GM21717 (cell line): ENCODE data around the gene NOS1.
"Not testable (repeated sequence)": the region's sequence is repeated elsewhere in the genome, so short reads cannot be mapped to it uniquely, and the experiment has no call there.

ENCODE experiments used
- ATAC-seq: cut with Tn5 transposase; IDR thresholded peaks from one replicate; pipeline ENCODE4 v1.9.1; 2021; ENCODE audit warnings: mild to moderate bottlenecking, moderate library complexity; ENCODE audit not compliant: unreplicated experiment

NOS1 gene

GRCh38 chr12:117273091-117273490, 88.3 kb downstream of the NOS1 start:
- ATAC-seq = no peak

DNA sequence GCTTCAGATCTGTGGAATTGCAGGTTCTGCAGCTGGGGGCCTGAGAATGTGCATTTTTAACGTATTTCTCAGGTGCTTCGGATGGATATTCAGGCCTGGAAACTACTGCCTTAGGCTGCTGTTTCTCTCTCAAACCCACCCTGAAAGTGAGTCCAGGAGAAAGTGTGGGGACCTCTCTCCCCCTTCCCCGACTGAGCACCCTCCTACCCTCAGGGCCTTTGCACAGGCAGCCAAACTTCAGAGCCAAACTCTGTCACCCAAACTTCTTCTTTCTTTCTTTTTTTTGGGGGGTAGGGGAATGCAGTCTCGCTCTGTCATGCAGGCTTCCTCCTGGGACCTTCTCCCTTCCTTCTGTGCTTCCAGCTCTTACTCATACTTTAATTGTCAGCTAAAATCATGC, 88.7 kb downstream of the NOS1 start:
- ATAC-seq = no peak

DNA sequence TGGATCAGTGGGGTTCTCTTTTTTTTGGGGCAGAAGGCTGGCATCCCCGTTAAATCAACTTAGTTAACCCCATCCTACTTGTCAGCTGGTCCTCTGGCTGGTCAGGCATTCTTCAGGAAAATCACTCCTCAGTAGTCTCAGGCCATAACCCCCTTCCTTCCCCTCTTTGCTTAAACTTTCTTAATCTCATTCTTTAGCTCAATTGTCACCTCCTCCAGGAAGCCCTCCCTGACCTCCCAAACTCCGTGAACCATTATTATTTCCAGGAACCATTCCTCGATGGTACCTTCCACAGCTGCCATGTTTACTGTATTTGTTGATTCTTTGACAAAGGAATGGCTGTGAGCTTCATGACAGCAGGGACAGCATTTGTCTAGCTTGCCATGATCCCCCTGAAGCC, 98.7 kb downstream of the NOS1 start:
- no peak for ATAC-seq

GRCh38 chr12:117261247-117261646, 100.2 kb downstream of the NOS1 start:
- ATAC-seq = no peak

DNA sequence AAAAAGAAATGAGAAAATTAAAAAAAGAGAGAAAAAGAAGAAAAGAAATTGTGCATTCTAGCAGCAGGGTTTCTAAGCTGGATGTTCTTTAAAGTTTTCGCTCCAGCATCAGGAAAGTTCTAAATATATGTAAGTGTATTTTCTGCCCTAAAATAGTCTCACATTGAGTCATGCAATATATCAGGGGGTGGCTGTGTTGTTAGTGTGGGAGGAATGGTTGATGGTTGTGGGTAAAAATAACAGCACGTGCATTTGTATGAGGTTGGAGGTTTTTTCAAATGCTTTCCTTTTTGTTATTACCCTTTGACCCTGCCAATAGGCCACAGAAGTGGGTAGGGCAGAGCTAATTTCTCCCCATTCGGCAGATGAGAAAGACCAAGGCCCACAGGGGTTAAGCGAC, 106.0 kb downstream of the NOS1 start:
- no peak for ATAC-seq

DNA sequence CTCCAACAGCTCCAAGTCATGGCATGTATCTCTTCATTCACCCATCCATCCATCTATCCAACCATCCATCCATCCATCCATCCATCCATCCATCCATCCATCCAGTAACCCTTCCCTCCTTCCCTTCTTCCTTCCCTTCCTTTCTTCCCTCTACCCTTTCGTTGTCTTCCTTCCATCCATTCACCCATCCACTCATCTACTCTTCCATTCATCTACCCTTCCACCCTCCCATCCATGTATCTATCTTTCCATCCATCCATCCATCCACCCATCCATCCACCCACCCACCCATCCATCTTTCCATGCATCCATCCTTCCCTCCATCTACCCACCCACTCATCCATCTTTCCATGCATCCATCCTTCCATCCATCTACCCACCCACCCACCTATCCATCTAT, 117.9 kb downstream of the NOS1 start:
- no peak for ATAC-seq

DNA sequence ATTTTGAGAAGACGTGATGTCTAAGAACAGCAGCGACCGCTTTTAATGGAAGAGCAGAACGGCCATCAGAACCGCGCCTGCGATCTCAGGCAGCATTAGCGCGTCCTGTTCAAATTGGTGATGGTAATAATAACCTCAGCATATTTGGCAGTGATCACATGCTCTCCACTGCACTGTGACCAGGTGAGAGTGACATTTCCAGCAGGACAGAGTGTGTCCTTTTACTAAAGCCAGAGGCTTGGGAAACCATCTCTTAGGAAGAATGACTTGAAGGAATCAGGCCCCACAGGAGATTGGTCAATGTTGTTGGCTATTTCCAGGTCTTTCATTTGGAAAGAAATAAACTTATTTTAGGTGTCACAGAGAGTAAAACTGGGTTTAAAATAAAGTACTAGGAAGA, 119.7 kb downstream of the NOS1 start:
- ATAC-seq = no peak

- no peak for ATAC-seq
Observed at GRCh38 chr12:117240081-117240755, 121.2 kb downstream of the NOS1 start.

- no peak for ATAC-seq
Observed at GRCh38 chr12:117236456-117237001, 124.9 kb downstream of the NOS1 start.

GRCh38 chr12:117235261-117235660, 126.2 kb downstream of the NOS1 start:
- no peak for ATAC-seq

- ATAC-seq = no peak
Observed at GRCh38 chr12:117234441-117234840, 127.0 kb downstream of the NOS1 start.

GRCh38 chr12:117231750-117232149, 129.7 kb downstream of the NOS1 start:
- ATAC-seq = no peak

- ATAC-seq = no peak
Observed at GRCh38 chr12:117228239-117228638, 133.2 kb downstream of the NOS1 start.

GRCh38 chr12:117227000-117227653, 134.3 kb downstream of the NOS1 start:
- no peak for ATAC-seq

- no peak for ATAC-seq
Observed at GRCh38 chr12:117226505-117226904, 134.9 kb downstream of the NOS1 start.

DNA sequence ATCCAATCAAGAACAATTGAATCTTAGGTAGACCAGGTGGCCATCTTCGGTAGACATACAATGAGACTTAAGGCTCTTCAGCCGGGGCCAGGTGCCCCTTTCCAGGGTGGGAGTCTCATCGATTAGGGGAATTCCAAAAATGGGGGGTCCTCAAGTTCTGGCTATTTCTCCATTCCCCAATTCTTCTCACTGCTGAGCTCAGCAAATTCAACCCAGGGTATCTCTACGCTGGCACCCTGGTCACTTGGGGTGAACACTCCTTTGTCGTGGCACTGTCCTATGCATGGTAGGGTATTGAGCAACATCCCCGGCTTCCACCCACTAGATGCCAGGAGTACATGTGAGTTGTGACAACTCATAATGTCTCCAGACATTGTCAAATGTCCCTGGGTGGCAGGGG, 136.2 kb downstream of the NOS1 start:
- no peak for ATAC-seq

DNA sequence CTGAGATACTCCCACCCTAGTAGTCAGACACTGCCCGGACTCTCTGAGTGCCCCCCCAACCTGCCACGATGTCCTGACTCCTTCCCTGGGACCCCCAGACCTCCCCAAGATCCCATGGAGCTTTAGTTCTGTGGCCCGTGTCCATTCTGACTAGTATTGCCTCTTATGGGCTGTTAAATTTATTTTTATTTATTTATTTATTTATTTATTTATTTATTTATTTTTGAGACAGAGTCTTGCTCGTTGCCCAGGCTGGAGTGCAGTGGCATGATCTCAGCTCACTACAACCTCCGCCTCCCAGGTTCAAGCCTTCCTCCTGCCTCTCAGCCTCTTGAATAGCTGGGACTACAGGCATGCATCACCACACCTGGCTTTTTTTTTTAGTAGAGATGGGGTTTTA, 140.5 kb downstream of the NOS1 start:
- not testable (repeated sequence) for ATAC-seq

GRCh38 chr12:117218149-117218548, 143.3 kb downstream of the NOS1 start:
- ATAC-seq = no peak

- ATAC-seq = no peak
Observed at GRCh38 chr12:117216686-117217085, 144.7 kb downstream of the NOS1 start.

DNA sequence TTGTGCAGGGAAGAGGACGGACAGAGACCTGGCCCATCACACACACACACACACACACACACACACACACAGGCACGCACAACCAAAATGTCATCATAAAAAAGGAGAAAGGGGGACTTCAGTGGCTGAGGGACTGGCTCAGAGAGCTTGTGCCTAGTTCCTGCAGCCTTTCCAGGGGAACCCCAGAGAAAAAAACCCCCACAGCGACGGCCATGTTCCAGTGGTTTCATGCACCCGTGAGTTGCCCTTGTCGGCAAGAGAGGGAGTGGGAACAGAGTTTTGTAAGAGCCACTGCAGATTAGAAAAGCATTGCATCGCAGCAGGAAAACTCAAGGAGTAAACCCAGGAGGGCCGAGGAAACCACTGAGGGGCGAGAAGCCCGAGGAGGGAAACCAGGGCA, 146.6 kb downstream of the NOS1 start:
- no peak for ATAC-seq

DNA sequence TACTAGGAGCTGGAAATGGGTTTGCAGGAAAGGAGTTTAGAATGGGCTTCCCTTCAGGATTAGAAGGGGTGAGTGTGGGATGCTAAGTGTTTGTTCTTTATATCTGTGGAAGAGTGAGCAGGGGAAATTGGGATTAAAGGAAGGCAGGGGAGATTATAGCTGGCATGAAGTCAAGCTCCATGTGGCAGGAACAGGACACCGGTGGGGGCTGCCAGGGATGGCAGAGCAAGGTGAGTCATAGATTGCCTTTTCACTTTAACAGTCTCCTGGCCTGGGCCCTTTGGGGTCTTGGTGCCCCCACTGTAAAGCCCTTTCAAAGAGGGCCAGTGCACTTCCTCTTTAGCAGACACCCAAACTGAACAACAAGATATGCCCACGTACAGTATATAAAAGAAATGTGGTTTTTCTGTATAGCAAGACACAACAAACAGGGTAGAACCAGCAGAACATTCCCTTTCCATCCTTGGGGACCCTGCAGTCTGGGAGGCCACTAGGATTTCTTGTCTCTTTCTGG, 148.1 kb downstream of the NOS1 start:
- ATAC-seq = no peak

DNA sequence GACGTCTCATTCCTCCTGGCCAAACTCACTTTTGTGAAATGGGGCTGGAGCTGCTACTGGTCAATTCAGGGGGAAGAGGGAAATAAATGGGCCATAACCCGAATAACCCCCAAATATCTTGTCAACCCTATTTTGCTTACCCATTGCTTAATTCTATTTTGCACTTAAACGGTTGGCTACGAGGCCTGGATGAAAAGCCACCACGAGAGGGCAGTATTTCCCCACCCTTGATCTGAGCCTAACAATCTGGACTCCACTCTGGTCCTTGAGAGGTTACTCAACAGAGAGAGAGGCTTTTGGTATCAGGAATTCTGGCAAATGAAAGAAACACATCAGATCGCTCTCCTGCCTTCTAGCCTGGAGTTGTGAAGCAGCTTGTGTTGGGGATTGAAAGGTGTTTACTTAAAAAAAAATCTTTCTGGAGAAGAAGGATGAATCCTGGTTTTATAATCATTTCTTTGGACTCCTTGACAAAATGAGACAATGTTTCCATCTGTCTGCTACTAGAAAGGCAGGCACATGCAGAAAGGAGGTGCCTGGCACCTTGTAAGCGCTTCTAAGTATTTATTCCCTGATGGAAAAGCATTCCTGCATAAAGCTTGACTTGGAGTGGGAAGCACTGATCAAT, 148.7 kb downstream of the NOS1 start:
- no peak for ATAC-seq
